HL-60 (cell line): ENCODE results near the gene DKK1.
A peak's percentile ranks its signal among the peaks of the same experiment; 100 is the strongest.

Experiments used
- DNase-seq, 2 experiments: peaks; one replicate each; pipeline ENCODE4 v3.0.0-alpha.2; 2010 to 2020; ENCODE audit warnings: low read depth in 1 of 2, low spot score in 1 of 2
- H3K27ac ChIP-seq: fragments of 250-450 bp; sonication (Bioruptor Pico); replicated peaks from 2 replicates; pipeline ENCODE4 v1.5.1; 2020; ENCODE audit warnings: mild to moderate bottlenecking, moderate library complexity
- H3K27me3 ChIP-seq: fragments of 250-450 bp; sonication (Bioruptor Pico); 2 replicates; pipeline ENCODE4 v1.5.1; 2021; ENCODE audit warnings: mild to moderate bottlenecking, moderate library complexity; ENCODE audit not compliant: insufficient read depth, poor library complexity, severe bottlenecking
- H3K4me3 ChIP-seq: replicated peaks from 2 replicates; pipeline ENCODE4 v1.5.1; 2011; ENCODE audit warnings: mild to moderate bottlenecking, control low read depth, low read length; ENCODE audit not compliant: insufficient read depth
- CTCF ChIP-seq: IDR thresholded peaks from one replicate; pipeline ENCODE4 v1.5.1; 2011; ENCODE audit warnings: low read length, control low read depth, inconsistent platforms; ENCODE audit not compliant: insufficient read depth
- GABPA ChIP-seq: IDR thresholded peaks from 2 replicates; pipeline ENCODE4 v1.6.1; 2012; ENCODE audit warnings: low read depth
- POLR2AphosphoS5 ChIP-seq: IDR thresholded peaks from 2 replicates; pipeline ENCODE4 v1.6.1; 2012; ENCODE audit warnings: low read depth
- SPI1 ChIP-seq: IDR thresholded peaks from 2 replicates; pipeline ENCODE4 v1.6.1; 2012; ENCODE audit warnings: low read depth, mild to moderate bottlenecking, borderline replicate concordance
- TF ChIP-seq, protein P1 (sequence below): IDR thresholded peaks from 2 replicates; pipeline ENCODE4 v1.6.1; 2012; ENCODE audit warnings: low read depth; ENCODE audit not compliant: insufficient replicate concordance

The DKK1 gene

GRCh38 chr10:52284416-52285013, 29.6 kb upstream of the DKK1 start:
- Histone ChIP-seq H3K27me3 (no peaks in the 10 kb centered on the region), H3K4me3 (no peak overlapping the region), H3K27ac (no peak overlapping the region)
- no peak for DNase-seq
- TF ChIP-seq, protein P1, sequence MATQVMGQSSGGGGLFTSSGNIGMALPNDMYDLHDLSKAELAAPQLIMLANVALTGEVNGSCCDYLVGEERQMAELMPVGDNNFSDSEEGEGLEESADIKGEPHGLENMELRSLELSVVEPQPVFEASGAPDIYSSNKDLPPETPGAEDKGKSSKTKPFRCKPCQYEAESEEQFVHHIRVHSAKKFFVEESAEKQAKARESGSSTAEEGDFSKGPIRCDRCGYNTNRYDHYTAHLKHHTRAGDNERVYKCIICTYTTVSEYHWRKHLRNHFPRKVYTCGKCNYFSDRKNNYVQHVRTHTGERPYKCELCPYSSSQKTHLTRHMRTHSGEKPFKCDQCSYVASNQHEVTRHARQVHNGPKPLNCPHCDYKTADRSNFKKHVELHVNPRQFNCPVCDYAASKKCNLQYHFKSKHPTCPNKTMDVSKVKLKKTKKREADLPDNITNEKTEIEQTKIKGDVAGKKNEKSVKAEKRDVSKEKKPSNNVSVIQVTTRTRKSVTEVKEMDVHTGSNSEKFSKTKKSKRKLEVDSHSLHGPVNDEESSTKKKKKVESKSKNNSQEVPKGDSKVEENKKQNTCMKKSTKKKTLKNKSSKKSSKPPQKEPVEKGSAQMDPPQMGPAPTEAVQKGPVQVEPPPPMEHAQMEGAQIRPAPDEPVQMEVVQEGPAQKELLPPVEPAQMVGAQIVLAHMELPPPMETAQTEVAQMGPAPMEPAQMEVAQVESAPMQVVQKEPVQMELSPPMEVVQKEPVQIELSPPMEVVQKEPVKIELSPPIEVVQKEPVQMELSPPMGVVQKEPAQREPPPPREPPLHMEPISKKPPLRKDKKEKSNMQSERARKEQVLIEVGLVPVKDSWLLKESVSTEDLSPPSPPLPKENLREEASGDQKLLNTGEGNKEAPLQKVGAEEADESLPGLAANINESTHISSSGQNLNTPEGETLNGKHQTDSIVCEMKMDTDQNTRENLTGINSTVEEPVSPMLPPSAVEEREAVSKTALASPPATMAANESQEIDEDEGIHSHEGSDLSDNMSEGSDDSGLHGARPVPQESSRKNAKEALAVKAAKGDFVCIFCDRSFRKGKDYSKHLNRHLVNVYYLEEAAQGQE = no peak
- TF ChIP-seq POLR2AphosphoS5 (no peak), CTCF (no peak), GABPA (no peak), SPI1 (peak; percentile 5; the same call in 1 of the 2 replicates)

- no peak for TF ChIP-seq SPI1
- TF ChIP-seq, protein P1 = no peak
- TF ChIP-seq GABPA = no peak
- no peak for TF ChIP-seq CTCF
- TF ChIP-seq POLR2AphosphoS5 = no peak
- DNase-seq = no peak
- H3K27me3 ChIP-seq = no peaks in the 10 kb centered on the region
- no peak overlapping the region for H3K27ac ChIP-seq
- H3K4me3 ChIP-seq = no peak overlapping the region
Observed at GRCh38 chr10:52287866-52288265, 26.2 kb upstream of the DKK1 start.

DNA sequence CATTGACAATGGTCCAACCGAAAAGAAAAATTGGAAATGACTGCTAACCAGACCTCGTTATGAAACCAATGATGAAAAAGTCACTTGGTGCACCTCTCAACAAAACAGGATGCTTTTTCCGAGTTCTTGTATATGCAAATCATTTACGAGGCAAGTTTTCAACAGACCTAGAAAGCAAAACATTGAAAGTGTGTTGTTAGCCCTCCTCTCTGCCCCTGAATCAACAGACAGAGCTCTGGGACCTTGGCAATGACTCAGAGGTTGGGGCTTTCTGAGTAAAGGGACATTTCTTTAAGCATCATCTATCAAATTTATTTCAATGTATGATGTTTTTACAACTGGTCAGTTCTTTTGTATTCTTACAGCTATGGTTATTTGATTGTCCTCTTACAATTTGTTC, 16.3 kb upstream of the DKK1 start:
- DNase-seq = no peak
- Histone ChIP-seq H3K4me3 (no peak overlapping the region), H3K27ac (no peak overlapping the region), H3K27me3 (no peaks in the 10 kb centered on the region)
- TF ChIP-seq GABPA = no peak
- no peak for TF ChIP-seq POLR2AphosphoS5
- TF ChIP-seq, protein P1 = no peak
- TF ChIP-seq CTCF = no peak
- TF ChIP-seq SPI1 = no peak
